Head of caudate nucleus (tissue), 42 donors: ENCODE results near the gene PVALEF.
"Not testable (repeated sequence)": the region's sequence is repeated elsewhere in the genome, so short reads cannot be mapped to it uniquely, and the experiment has no call there.

ENCODE experiments used
- DNase-seq, 42 donors: peaks; one replicate each; pipeline versions ENCODE4 v3.0.0 to v3.0.0-alpha.2; 2020 to 2021; ENCODE audit warnings: mixed read lengths in 7 of 42
- intact Hi-C: fragments of 100-400 bp; cut with DNase I; formaldehyde crosslinking; loops from one replicate; pipeline ENCODE4 v1.15.0; 2022

The PVALEF gene

DNA sequence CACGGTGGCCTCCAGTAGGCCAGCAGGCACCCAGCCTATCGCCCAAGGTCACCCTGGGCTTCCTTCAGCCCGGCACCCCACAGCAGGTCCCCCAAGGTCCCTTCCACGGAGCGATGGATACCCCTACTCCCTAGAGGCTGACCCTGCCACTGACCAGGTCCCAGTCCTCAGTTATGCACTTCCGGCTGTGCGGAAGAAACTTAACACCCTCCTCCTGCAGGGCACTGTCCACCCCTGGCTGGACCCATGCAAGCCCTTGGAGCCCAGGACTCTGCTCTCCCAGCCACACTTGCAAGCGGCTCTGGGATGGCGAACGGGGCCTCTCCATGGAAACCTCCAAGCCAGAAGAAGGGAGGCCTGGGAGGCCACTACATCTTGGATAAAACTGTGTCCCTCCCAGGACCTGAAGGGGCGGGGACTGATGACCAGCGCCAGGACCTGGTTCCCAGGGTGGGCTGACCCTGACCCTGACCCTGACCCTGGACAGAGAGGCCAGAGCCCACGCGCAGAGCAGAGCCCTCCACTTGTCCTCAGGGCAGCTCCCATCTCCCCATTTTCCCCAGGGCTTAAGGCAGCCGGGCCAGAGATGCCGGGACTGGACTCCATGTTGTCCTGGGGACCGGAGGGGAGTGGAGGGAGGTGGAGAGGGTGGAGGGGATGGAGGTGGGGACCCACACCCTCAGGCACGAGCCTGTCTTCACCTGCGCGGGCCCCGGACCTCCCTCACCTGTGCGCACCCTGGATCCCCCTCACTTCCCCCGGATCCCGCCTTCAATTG, 56.7 kb downstream of the PVALEF start:
- no peak for DNase-seq
- intact Hi-C loops = loop anchor here (10.0 kb wide), 1 partner anchor 187 kb away; the partner anchor contains the start of gene BAIAP2

DNA sequence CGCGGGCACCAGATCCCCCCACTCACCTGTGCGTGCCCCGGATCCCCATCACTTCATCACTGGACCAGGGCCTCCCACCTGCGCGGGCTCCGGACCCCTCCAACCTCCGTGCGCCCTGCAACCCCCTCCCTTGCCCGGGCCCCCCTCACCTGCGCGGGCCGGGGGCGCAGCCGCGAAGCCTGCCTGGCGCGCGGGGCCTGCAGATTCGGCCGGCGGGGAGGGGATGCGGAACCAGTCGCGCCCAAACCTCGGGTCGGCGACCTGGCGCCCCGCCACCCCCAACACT, 57.3 kb downstream of the PVALEF start:
- no peak for DNase-seq
- intact Hi-C loops = loop anchor here (10.0 kb wide), 1 partner anchor 188 kb away; the partner anchor contains the start of gene BAIAP2

- DNase-seq = peak; percentile 95 to 100 (median 99)
- intact Hi-C loops = loop anchor here (10.0 kb wide), 1 partner anchor 188 kb away; the partner anchor contains the start of gene BAIAP2
Observed at GRCh38 chr17:81222906-81223761, 57.8 kb downstream of the PVALEF start, which contains the start of gene CEP131. CEP131 (minus strand) TSS chr17:81222965; CDS start chr17:81220056, 2,909 bp downstream.

DNA sequence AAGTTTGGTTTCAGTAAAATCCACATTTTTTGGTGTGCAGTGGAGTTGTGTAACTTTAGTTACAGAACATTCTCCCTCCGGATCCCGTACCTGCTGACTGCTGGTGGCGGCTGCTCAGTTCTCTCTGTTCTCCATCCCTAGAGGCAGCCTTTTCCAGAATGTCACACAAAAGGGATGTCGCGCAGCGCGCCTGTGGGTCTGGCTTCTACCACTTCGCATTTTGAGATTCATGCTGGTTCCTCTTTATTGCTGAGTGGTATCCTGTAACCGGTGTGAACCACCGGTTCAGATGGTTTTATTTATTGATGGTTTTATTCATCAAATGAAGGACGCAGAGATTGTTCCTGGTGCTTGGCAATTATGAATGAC, 58.4 kb downstream of the PVALEF start:
- intact Hi-C loops = loop anchor here (10.0 kb wide), 1 partner anchor 189 kb away; the partner anchor contains the start of gene BAIAP2
- peak in 38 of 42 donors; percentile 20 to 79 (median 49) for DNase-seq

GRCh38 chr17:81227630-81228029, 62.3 kb downstream of the PVALEF start:
- intact Hi-C loops = loop anchor here (10.0 kb wide), 1 partner anchor 193 kb away; the partner anchor contains the start of gene BAIAP2
- not testable (repeated sequence) for DNase-seq

GRCh38 chr17:81228420-81228819, 63.1 kb downstream of the PVALEF start:
- peak in 4 of 42 donors; percentile 15 to 35 (median 24) for DNase-seq
- intact Hi-C loops = loop anchor here (10.0 kb wide), 1 partner anchor 194 kb away; the partner anchor contains the start of gene BAIAP2

DNA sequence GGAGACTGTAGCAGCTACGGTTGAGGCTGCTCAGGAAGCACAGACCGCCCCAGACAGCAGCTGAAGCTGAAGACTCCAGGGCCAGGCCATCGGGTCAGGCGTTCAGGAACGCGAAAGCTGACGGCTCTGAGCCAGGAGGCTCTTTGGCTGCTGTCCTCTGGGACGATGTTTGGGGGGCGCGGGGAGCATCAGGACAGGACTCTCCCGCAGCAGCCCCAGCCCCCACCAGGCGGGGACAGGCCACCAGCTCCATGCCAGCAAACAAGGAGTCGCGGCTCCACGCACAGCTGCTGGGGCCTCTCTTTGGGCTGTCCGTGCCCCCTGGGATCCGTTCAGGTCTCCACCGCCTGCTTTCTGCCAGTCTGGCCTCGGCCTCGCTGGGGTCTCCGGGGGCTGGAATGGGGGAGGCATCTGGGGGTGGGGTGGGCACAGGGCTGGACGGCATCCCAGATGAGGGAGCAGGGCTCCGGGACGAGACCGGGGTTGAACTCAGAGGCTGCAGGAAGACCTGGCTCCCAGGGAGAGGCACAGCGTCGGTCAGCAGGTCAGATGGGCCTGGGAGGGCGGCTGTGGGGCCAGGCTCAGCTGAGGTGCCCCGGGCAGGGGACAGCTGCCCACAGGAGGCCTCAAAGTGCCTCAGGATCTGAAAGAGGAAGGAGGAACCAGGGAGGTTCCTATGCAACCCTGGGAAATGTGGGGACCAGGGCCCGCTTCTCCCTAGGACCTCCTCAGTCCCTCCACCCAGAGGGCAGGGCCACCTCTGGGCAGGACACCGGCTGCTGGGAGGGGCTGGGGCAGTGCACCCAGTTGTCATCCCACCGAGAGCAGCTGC, 63.7 kb downstream of the PVALEF start:
- DNase-seq = no peak
- intact Hi-C loops = loop anchor here (10.0 kb wide), 1 partner anchor 194 kb away; the partner anchor contains the start of gene BAIAP2

- no peak for DNase-seq
- intact Hi-C loops = loop anchor here (10.0 kb wide), 1 partner anchor 195 kb away; the partner anchor contains the start of gene BAIAP2
Observed at GRCh38 chr17:81229666-81229920, 64.3 kb downstream of the PVALEF start.

DNA sequence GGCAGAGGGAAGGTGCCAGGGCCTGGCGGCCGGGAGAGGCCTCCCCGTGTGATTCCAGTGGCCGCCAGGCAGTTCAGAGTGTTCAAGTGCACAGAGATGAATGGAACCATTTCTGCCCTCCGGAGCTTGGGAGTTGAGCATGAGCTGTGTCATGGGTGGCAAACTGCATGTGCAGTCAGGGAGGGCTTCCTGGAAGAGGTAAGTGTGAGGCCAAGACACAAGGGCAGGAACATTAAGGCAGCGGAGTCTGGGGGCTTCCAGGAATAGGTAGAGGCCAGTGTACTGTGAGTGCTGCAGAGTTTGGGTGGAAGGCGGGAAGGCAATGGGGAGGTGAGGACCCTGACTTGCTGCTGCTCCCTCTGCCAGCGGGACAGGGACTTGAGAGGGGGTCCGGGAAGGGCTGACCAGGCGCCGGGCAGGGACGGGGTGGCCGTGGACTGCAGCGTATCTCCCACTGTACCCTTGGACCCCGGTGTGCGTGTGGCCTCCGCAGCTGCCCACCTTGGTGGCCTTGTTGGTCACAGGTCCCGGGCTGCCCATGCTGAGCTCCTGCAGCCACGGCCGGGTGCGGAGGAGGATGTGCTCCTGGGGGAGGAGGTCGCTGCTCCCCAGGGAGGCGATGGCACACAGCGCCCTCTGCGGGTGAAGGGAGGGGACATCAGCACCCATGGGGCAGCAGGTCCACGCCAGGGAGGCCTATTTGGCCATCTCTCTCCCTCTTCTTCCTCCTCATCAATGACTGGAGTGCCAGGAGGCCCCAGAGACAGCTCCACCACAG, 64.9 kb downstream of the PVALEF start:
- DNase-seq = no peak
- intact Hi-C loops = no loop called here

DNA sequence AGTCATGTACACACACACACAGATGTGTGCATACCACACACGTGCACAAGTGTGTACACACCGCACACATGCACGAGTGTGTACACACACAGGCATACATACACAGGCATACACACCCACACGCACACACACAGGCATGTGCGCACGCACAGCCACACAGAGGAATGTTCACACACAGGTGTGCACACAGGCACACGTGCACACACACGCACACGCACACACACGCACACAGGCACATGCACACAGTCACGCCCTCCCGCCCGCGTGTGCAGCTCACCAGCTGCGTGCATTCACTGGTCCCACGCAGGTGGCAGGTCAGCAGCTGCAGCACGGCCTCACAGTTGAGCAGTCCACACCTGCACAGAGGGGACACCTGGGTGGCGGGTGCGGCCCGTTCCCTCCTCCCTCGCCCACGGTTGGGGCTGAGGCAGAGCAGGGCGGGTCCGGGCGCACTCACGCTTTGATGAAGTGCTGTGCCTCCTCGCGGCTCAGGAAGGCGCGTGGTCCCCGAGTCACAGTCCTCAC, 65.9 kb downstream of the PVALEF start:
- no peak for DNase-seq
- intact Hi-C loops = no loop called here

GRCh38 chr17:81231766-81232581, 66.7 kb downstream of the PVALEF start:
- intact Hi-C loops = no loop called here
- DNase-seq = no peak
